Calu3 (cell line): Measurements from ENCODE around the gene SPRR2F. TPM values are rescaled to one million over a fixed set of nuclear protein-coding genes. Genes with fewer than 3 reads are reported as not detected.

ENCODE experiments used
- BruUV-seq: library from RNA; stranded (reverse); fragments of 400-500 nt; replicated peaks from 2 replicates; lab custom pipeline; 2021; lab: Mats Ljungman, UMichigan
- CTCF ChIA-PET: fragments of 300-600 bp; sonication (Branson Sonifier 250); formaldehyde crosslinking; loops from one replicate; lab custom pipeline; 2022; ENCODE audit warnings: antibody characterized with exemption; lab: Charles Lee
- DNase-seq: peaks from one replicate; pipeline ENCODE4 v3.0.0; 2022
- H3K27ac Mint-ChIP-seq: one replicate; pipeline ENCODE4 v1.8.0; 2022; ENCODE audit warnings: mixed read lengths; ENCODE audit not compliant: unreplicated experiment
- H3K27me3 Mint-ChIP-seq: one replicate; pipeline ENCODE4 v1.8.0; 2022; ENCODE audit warnings: mixed read lengths; ENCODE audit not compliant: unreplicated experiment
- H3K36me3 Mint-ChIP-seq: one replicate; pipeline ENCODE4 v1.8.0; 2022; ENCODE audit warnings: mild to moderate bottlenecking, moderate library complexity, mixed read lengths; ENCODE audit not compliant: insufficient read depth, unreplicated experiment
- H3K4me1 Mint-ChIP-seq: one replicate; pipeline ENCODE4 v1.8.0; 2022; ENCODE audit warnings: mild to moderate bottlenecking, low read depth, mixed read lengths; ENCODE audit not compliant: unreplicated experiment
- H3K4me3 Mint-ChIP-seq: one replicate; pipeline ENCODE4 v1.8.0; 2022; ENCODE audit warnings: mild to moderate bottlenecking, low read depth, moderate library complexity, mixed read lengths; ENCODE audit not compliant: unreplicated experiment
- H3K9me3 Mint-ChIP-seq: one replicate; pipeline ENCODE4 v1.8.0; 2022; ENCODE audit warnings: low read depth, mixed read lengths; ENCODE audit not compliant: unreplicated experiment
- CTCF ChIP-seq: fragments of 200-600 bp; IDR thresholded peaks from one replicate; pipeline ENCODE4 v1.8.0; 2022; ENCODE audit warnings: antibody characterized with exemption; ENCODE audit not compliant: unreplicated experiment
- intact Hi-C: fragments of 100-400 bp; cut with micrococcal nuclease; formaldehyde crosslinking; loops from one replicate; pipeline ENCODE4 v1.10.0; 2022; ENCODE audit not compliant: unreplicated experiment
- total RNA-seq: library from RNA; stranded (reverse); gene quantifications from 2 replicates; pipeline ENCODE4 v1.2.3, GENCODE V29; 2022

Gene SPRR2F
- total RNA-seq, 1 experiment from 2014 or later, result not detected

- Mint-ChIP-seq H3K36me3 (no peaks in the 10 kb centered on the region), H3K4me3 (no peak overlapping the region), H3K9me3 (no peaks in the 10 kb centered on the region), H3K4me1 (peaks cover 13% of the 10 kb centered on the region), H3K27ac (no peak overlapping the region), H3K27me3 (no peaks in the 10 kb centered on the region)
- BruUV-seq, result no TSS peak
- CTCF ChIA-PET, result interaction anchor here (0.7 kb wide), 1 partner anchor 11 kb away, joined by 3 read pairs; no protein-coding TSS in a partner anchor
- no peak for TF ChIP-seq CTCF
- DNase-seq, result no peak
- intact Hi-C loops, result no loop called here
Observed at GRCh38 chr1:153072806-153073726, 40.2 kb downstream of the SPRR2F start.

DNA sequence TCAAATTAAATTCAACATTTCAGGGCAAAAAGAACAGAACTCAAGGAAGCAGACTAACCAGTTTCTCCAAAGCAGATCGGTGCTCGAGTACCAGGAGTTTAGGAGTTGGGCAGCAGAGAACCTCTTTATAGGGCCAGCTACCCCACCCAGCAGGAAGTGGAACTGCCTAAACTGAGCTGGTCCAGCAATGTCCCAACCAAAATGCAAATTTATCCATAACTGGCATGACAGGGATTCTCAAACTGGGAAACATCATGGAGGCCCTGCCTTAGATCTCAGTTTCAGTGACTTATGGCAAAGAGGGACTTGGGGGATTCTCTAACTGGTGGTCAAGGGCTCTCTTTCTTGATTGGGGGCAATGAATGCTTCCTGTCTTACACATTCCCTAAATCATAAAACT is 41.8 kb downstream of the SPRR2F start, which contains the start of gene SPRR2B:
SPRR2B (minus strand) TSS at position 101 of the 400 bp plus-strand sequence. CDS start 772 bp downstream, outside the sequence.
- H3K27me3 Mint-ChIP-seq, result no peaks in the 10 kb centered on the region
- intact Hi-C loops, result no loop called here
- no peak within 1 kb of the TSS for H3K27ac Mint-ChIP-seq
- H3K4me1 Mint-ChIP-seq, result peaks cover 13% of the 10 kb centered on the region
- TF ChIP-seq CTCF, result no peak
- DNase-seq, result no peak
- BruUV-seq, result no TSS peak
- H3K36me3 Mint-ChIP-seq, result no peaks in the 10 kb centered on the region
- CTCF ChIA-PET, result no interaction called here
- no peak within 1 kb of the TSS for H3K4me3 Mint-ChIP-seq
- no peaks in the 10 kb centered on the region for H3K9me3 Mint-ChIP-seq

- H3K27me3 Mint-ChIP-seq, result no peaks in the 10 kb centered on the region
- peaks cover 13% of the 10 kb centered on the region for H3K4me1 Mint-ChIP-seq
- no peak overlapping the region for H3K4me3 Mint-ChIP-seq
- H3K36me3 Mint-ChIP-seq, result no peaks in the 10 kb centered on the region
- intact Hi-C loops, result no loop called here
- CTCF ChIA-PET, result no interaction called here
- no peak overlapping the region for H3K27ac Mint-ChIP-seq
- TF ChIP-seq CTCF, result no peak
- DNase-seq, result no peak
- no TSS peak for BruUV-seq
- no peaks in the 10 kb centered on the region for H3K9me3 Mint-ChIP-seq
Observed at GRCh38 chr1:153070243-153070642, 43.1 kb downstream of the SPRR2F start.

Other genes with a start within 250 kb of the SPRR2F start
- not detected in 2 replicates for gene SMCP, start 235.2 kb downstream of the SPRR2F start, total RNA-seq
- gene IVL, start 205.0 kb downstream of the SPRR2F start, total RNA-seq, result 1.1 and 1.9 TPM in 2 replicates
- not detected in 2 replicates for gene SPRR5, start 166.3 kb downstream of the SPRR2F start, total RNA-seq
- gene SPRR4, start 142.9 kb downstream of the SPRR2F start, total RNA-seq, result not detected in 2 replicates
- not detected in 2 replicates for gene SPRR1A, start 129.4 kb downstream of the SPRR2F start, total RNA-seq
- 6.2 and 26.7 TPM in 2 replicates for gene SPRR3, start 111.8 kb downstream of the SPRR2F start, total RNA-seq
- 3.1 TPM in 1 of 2 replicates, not detected in the other for gene SPRR1B, start 82.3 kb downstream of the SPRR2F start, total RNA-seq
- not detected in 2 replicates for gene SPRR2D, start 72.4 kb downstream of the SPRR2F start, total RNA-seq
- not detected in 2 replicates for gene SPRR2A, start 56.0 kb downstream of the SPRR2F start, total RNA-seq
- gene SPRR2B, start 41.9 kb downstream of the SPRR2F start, total RNA-seq, result not detected in 2 replicates
- not detected in 2 replicates for gene SPRR2E, start 19.0 kb downstream of the SPRR2F start, total RNA-seq
- gene SPRR2G, start 37.4 kb upstream of the SPRR2F start, total RNA-seq, result not detected in 2 replicates
- not detected in 2 replicates for gene LELP1, start 89.9 kb upstream of the SPRR2F start, total RNA-seq
- not detected in 2 replicates for gene PRR9, start 104.1 kb upstream of the SPRR2F start, total RNA-seq
- not detected in 2 replicates for gene LORICRIN, start 146.2 kb upstream of the SPRR2F start, total RNA-seq
- not detected in 2 replicates for gene PGLYRP3, start 199.4 kb upstream of the SPRR2F start, total RNA-seq
- gene PGLYRP4, start 235.3 kb upstream of the SPRR2F start, total RNA-seq, result 0.38 TPM in 1 of 2 replicates, not detected in the other
- 5.0 and 10.6 TPM in 2 replicates for gene S100A9, start 244.3 kb upstream of the SPRR2F start, total RNA-seq